HG03280 (cell line): ENCODE measurements around the gene RCAN3.
"Not testable (repeated sequence)": the region's sequence is repeated elsewhere in the genome, so short reads cannot be mapped to it uniquely, and the experiment has no call there.

Source experiments
- ATAC-seq: cut with Tn5 transposase; IDR thresholded peaks from one replicate; pipeline ENCODE4 v1.9.1; 2021; ENCODE audit warnings: mild to moderate bottlenecking, moderate library complexity; ENCODE audit not compliant: unreplicated experiment

The RCAN3 gene

GRCh38 chr1:24548070-24548469 is 45.4 kb downstream of the RCAN3 start:
- no peak for ATAC-seq

- not testable (repeated sequence) for ATAC-seq
Measured at GRCh38 chr1:24549210-24549609, 46.6 kb downstream of the RCAN3 start.

GRCh38 chr1:24551290-24551959 is 48.8 kb downstream of the RCAN3 start:
- ATAC-seq = no peak

- ATAC-seq = no peak
Measured at GRCh38 chr1:24551960-24552571, 49.4 kb downstream of the RCAN3 start.

- ATAC-seq = no peak
Measured at GRCh38 chr1:24553931-24554330, 51.3 kb downstream of the RCAN3 start.

GRCh38 chr1:24554714-24555113 is 52.1 kb downstream of the RCAN3 start:
- ATAC-seq = no peak

- no peak for ATAC-seq
Measured at GRCh38 chr1:24555591-24556413, 53.2 kb downstream of the RCAN3 start, which contains the start of gene NCMAP. NCMAP (plus strand) TSS chr1:24556087; CDS start chr1:24595431, 39,344 bp downstream.

- no peak for ATAC-seq
Measured at GRCh38 chr1:24556414-24556795, 53.8 kb downstream of the RCAN3 start.

GRCh38 chr1:24557220-24557619 is 54.6 kb downstream of the RCAN3 start:
- ATAC-seq = no peak

GRCh38 chr1:24557711-24558131 is 55.1 kb downstream of the RCAN3 start:
- no peak for ATAC-seq

- no peak for ATAC-seq
Measured at GRCh38 chr1:24558455-24558854, 55.8 kb downstream of the RCAN3 start.

- ATAC-seq = no peak
Measured at GRCh38 chr1:24558902-24559791, 56.5 kb downstream of the RCAN3 start.

- ATAC-seq = no peak
Measured at GRCh38 chr1:24560361-24560760, 57.7 kb downstream of the RCAN3 start.

- no peak for ATAC-seq
Measured at GRCh38 chr1:24562625-24563024, 60.0 kb downstream of the RCAN3 start.

- no peak for ATAC-seq
Measured at GRCh38 chr1:24564695-24565094, 62.1 kb downstream of the RCAN3 start.

- ATAC-seq = no peak
Measured at GRCh38 chr1:24566236-24566867, 63.7 kb downstream of the RCAN3 start.

GRCh38 chr1:24567792-24568388 is 65.3 kb downstream of the RCAN3 start:
- no peak for ATAC-seq

GRCh38 chr1:24568475-24568874 is 65.8 kb downstream of the RCAN3 start:
- ATAC-seq = no peak

GRCh38 chr1:24570265-24571125 is 67.9 kb downstream of the RCAN3 start:
- ATAC-seq = no peak
